Measurements from ENCODE around the gene BRD7.

Gene BRD7

GRCh38 chr16:50270510-50271147 is 98.2 kb downstream of the BRD7 start:
- DNase-seq = no peak

GRCh38 chr16:50269769-50270509 is 98.8 kb downstream of the BRD7 start:
- DNase-seq = no peak
- intact Hi-C loops (cut with DNase I) = no loop called here

More at GRCh38 chr16:50270510-50271147, 98.2 kb downstream of the BRD7 start:
- intact Hi-C loops (cut with DNase I) = no loop called here

- DNase-seq = no peak
- intact Hi-C loops (cut with DNase I) = no loop called here
These were observed 99.6 kb downstream of the BRD7 start for GRCh38 chr16:50269061-50269705.

GRCh38 chr16:50268352-50268751 is 100.4 kb downstream of the BRD7 start:
- no peak for DNase-seq
- intact Hi-C loops (cut with DNase I) = no loop called here

- intact Hi-C loops (cut with DNase I) = no loop called here
- no peak for DNase-seq
These were observed 101.1 kb downstream of the BRD7 start for GRCh38 chr16:50267651-50268050.

GRCh38 chr16:50267151-50267631 is 101.6 kb downstream of the BRD7 start:
- intact Hi-C loops (cut with DNase I) = no loop called here
- no peak for DNase-seq

- intact Hi-C loops (cut with DNase I) = no loop called here
- peak in 33 of 42 donors; percentile 30 to 84 (median 56) for DNase-seq
These were observed 102.3 kb downstream of the BRD7 start, which contains the start of gene ADCY7 for GRCh38 chr16:50266337-50267091. TSS of gene ADCY7 (plus strand) at chr16:50266551. CDS start at chr16:50288180, 21,629 bp downstream.
